Measurements from ENCODE around the gene FAT1.
A peak's percentile ranks its signal among the peaks of the same experiment; 100 is the strongest.

Gene FAT1

DNA sequence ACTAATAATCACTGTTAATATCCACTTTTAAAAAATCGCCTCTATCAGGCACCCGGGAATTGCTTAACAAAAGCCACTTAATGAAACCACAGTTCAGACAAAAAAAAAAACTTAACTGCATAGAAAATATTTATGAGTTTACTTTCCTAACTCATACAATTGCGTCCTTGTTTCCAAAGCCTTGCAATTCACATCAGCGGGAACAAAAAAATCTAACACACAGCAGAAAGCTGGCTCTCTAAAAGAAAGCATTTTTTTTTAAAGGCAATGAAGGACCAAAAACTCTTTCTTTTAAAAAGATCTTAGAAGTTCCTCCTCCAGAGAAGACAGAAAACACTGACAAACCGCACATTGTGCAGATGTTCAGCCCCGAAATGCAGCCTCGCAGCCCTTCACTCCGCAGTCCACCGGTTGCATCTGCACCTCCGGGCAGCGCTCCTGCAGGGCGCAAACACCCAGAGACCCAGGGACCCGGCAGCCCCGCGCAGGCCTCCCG is 812 bp downstream of the FAT1 start:
- H3K27ac Mint-ChIP-seq = no peak overlapping the region
- H3K36me3 Mint-ChIP-seq (ENCODE audit: low read depth) = peaks cover 3% of the 10 kb centered on the region
- peak overlapping the region; percentile 35 for H3K4me3 Mint-ChIP-seq
- peaks cover 21% of the 10 kb centered on the region for H3K4me1 Mint-ChIP-seq (ENCODE audit: low read depth)
- peaks cover 5% of the 10 kb centered on the region for H3K9me3 Mint-ChIP-seq
- peaks cover 55% of the 10 kb centered on the region for H3K27me3 Mint-ChIP-seq

DNA sequence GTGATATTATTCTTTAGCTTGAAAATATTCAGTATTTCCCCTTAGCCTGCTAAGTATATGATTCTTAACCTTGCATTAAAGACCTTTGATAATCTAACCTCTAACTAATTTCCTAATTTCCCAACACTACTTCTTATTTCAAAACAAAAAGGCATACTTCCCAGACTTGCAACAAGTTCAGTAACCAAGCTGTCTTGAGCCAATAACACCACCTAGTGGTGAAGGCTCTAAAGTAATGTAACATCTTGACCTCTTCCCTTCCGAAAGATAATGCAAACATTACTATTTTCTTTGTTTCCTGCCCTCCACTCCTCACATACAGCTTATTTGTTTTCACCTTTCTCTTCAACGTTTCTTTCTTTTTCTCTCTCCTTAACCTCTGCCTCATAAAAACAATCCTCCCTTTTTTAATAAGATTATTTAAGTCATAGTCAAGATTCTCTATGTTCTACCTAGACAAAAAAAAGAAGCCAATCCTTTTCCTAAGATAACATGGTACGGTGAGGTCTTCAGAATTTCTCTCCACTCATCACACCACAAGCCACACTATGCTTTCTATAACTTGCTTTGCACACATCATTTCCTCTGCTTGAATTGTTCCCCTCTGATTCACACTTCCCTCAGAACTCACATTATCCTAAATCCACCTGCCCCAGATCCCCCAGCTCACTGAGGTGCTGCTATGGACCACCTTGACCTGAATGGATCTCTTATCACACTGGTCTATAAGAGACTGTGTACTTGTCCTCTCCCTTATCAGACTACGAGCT is 3.5 kb downstream of the FAT1 start:
- H3K36me3 Mint-ChIP-seq (ENCODE audit: low read depth) = no peaks in the 10 kb centered on the region
- no peak overlapping the region for H3K4me3 Mint-ChIP-seq
- no peak overlapping the region for H3K27ac Mint-ChIP-seq
- H3K4me1 Mint-ChIP-seq (ENCODE audit: low read depth) = peaks cover 11% of the 10 kb centered on the region
- H3K27me3 Mint-ChIP-seq = peaks cover 31% of the 10 kb centered on the region
- peaks cover 12% of the 10 kb centered on the region for H3K9me3 Mint-ChIP-seq

DNA sequence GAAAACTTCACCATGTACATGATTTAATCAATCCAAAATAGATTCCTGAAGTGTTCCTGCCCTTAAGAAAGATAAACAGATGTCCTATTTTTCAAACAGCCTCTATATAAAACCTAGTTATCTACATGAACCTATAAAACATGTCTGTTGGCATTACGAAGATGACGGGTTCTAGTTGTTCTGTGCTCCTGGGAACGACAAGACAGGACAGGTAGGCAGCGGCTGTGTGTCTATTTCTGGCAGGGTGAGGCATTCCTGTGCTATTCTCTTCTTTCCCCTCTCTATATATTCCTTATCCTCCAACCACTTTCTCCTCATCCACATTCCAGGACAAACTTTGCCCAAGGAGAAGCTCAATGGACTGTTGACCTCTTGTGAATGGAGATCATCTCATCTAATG is 6.1 kb downstream of the FAT1 start:
- peaks cover 16% of the 10 kb centered on the region for H3K27me3 Mint-ChIP-seq
- H3K4me3 Mint-ChIP-seq = no peak overlapping the region
- H3K9me3 Mint-ChIP-seq = peaks cover 19% of the 10 kb centered on the region
- peaks cover under 1% of the 10 kb centered on the region for H3K4me1 Mint-ChIP-seq (ENCODE audit: low read depth)
- H3K27ac Mint-ChIP-seq = no peak overlapping the region
- H3K36me3 Mint-ChIP-seq (ENCODE audit: low read depth) = no peaks in the 10 kb centered on the region

GRCh38 chr4:186715077-186715476 is 8.6 kb downstream of the FAT1 start:
- H3K36me3 Mint-ChIP-seq (ENCODE audit: low read depth) = no peaks in the 10 kb centered on the region
- H3K27me3 Mint-ChIP-seq = no peaks in the 10 kb centered on the region
- no peak overlapping the region for H3K4me3 Mint-ChIP-seq
- peaks cover 19% of the 10 kb centered on the region for H3K9me3 Mint-ChIP-seq
- H3K27ac Mint-ChIP-seq = no peak overlapping the region
- no peaks in the 10 kb centered on the region for H3K4me1 Mint-ChIP-seq (ENCODE audit: low read depth)

DNA sequence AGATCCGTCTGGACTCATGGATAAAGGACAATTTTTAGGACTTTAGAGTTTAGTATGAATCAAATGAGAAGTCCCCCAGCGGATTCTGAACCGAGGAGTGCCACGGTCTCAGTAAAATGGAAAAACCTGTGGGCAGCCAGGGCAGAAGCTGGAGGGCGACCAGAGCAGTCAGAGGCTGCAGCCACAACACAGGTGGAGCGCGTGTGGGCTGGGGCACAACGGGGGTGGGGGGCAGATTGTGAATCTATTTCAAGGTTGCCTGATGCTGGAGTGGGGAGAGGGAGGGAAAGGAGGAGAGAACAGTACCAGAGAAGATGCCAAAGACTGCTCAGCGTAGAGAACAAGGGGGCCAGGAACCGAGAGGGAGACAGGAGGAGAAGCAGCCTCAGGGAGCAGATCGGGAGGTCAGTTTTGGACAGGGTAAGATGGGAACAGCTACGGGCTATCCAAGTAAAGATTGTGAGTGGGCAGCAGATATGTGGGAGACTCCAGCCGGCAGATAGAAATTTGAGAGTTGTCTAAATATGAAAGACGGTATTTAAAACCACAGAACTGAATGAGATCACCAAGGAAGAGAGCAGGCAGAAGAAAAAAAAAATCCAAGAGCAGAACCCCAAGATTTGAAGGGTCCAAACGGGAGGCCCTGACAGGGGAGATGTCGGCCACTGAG is 9.5 kb downstream of the FAT1 start:
- Mint-ChIP-seq H3K36me3 (ENCODE audit: low read depth) (no peaks in the 10 kb centered on the region), H3K27me3 (no peaks in the 10 kb centered on the region), H3K4me1 (ENCODE audit: low read depth) (no peaks in the 10 kb centered on the region), H3K27ac (no peak overlapping the region), H3K4me3 (no peak overlapping the region), H3K9me3 (peaks cover 19% of the 10 kb centered on the region)

DNA sequence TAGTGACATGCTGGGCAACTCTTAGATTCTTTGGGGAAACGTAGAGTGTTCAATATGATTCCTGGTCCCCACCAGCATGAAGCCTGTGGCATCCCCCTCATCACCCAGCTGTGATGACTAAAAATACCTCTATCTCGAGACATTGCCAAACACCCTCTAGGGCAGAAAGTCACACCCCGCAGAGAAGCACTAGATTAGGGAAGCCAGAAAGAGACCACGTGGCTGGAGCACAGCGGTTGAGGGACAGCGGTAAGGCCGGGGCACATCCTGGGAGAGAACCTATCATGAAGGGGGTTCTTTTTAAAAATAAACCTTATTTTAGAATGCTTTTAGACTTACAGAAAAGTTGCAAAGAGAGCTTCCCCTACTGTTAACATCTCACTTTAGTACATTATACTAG is 11.0 kb downstream of the FAT1 start:
- Mint-ChIP-seq H3K27ac (no peak overlapping the region), H3K27me3 (no peaks in the 10 kb centered on the region), H3K4me1 (ENCODE audit: low read depth) (no peaks in the 10 kb centered on the region), H3K36me3 (ENCODE audit: low read depth) (no peaks in the 10 kb centered on the region), H3K9me3 (peaks cover 13% of the 10 kb centered on the region), H3K4me3 (no peak overlapping the region)

GRCh38 chr4:186710521-186711119 is 13.0 kb downstream of the FAT1 start:
- Mint-ChIP-seq H3K4me1 (ENCODE audit: low read depth) (no peaks in the 10 kb centered on the region), H3K36me3 (ENCODE audit: low read depth) (no peaks in the 10 kb centered on the region), H3K27ac (no peak overlapping the region), H3K27me3 (no peaks in the 10 kb centered on the region), H3K9me3 (peaks cover 11% of the 10 kb centered on the region), H3K4me3 (no peak overlapping the region)

DNA sequence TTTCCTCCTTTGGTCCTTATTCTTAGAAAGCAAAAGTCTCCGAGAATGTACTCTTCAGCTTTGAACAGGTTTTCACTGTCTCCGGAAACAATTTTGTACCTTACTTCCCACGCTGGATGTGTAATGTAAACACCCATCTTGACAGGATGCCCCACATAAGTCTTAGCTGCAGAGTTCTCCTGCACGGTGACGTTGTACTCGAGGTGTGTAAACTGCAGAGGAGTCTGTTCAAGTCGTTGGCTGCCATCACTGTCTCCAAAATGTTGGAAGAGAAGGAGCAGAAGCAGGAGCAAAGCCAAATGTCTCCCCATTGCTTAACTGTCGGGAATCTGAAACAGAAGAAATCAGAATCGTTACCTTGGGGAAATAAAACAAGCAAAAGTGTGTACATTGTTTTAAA is 14.1 kb downstream of the FAT1 start:
- Mint-ChIP-seq H3K36me3 (ENCODE audit: low read depth) (no peaks in the 10 kb centered on the region), H3K9me3 (peaks cover 11% of the 10 kb centered on the region), H3K27me3 (no peaks in the 10 kb centered on the region), H3K4me1 (ENCODE audit: low read depth) (no peaks in the 10 kb centered on the region), H3K27ac (no peak overlapping the region), H3K4me3 (no peak overlapping the region)

DNA sequence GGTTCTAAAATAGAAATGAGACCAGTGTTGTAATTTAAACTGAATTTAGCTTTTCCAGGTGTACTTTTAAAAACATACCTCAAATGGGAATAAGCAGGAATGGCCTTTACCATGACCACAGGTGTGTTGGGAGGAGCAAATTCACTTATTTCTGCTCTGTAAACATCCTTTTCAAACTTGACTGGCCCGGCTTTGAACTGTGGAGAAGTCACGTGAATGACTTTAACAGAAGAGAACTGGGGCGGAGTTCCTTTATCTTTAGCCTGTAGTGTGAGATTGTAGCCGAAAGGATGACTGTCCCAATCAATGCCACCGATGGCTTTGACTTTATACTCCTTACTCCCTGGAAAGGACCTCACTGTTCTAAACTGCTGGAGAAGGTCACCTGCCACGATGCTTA is 15.1 kb downstream of the FAT1 start:
- no peaks in the 10 kb centered on the region for H3K36me3 Mint-ChIP-seq (ENCODE audit: low read depth)
- H3K27me3 Mint-ChIP-seq = no peaks in the 10 kb centered on the region
- peaks cover 3% of the 10 kb centered on the region for H3K9me3 Mint-ChIP-seq
- no peak overlapping the region for H3K27ac Mint-ChIP-seq
- H3K4me3 Mint-ChIP-seq = no peak overlapping the region
- no peaks in the 10 kb centered on the region for H3K4me1 Mint-ChIP-seq (ENCODE audit: low read depth)

DNA sequence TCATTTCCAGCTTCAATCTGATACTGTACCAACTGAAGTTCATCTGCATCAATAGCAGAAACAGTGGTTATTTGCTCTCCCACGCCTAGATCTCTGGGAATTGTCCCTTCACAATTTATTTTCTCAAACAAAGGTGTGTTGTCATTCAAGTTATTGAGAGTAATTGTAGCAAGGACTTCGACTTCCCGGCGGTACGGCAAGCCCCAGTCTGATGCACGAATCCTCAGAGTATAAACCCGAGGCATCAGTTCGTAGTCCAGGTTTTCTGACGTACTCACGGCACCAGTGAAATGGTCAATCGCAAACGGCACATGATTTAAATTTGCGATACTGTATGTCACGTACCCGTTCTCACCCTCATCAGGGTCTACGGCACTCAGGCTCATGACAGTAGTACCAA is 15.7 kb downstream of the FAT1 start:
- no peaks in the 10 kb centered on the region for H3K27me3 Mint-ChIP-seq
- no peaks in the 10 kb centered on the region for H3K36me3 Mint-ChIP-seq (ENCODE audit: low read depth)
- no peaks in the 10 kb centered on the region for H3K4me1 Mint-ChIP-seq (ENCODE audit: low read depth)
- no peak overlapping the region for H3K4me3 Mint-ChIP-seq
- H3K9me3 Mint-ChIP-seq = peaks cover 3% of the 10 kb centered on the region
- no peak overlapping the region for H3K27ac Mint-ChIP-seq

GRCh38 chr4:186707574-186707973 is 16.1 kb downstream of the FAT1 start:
- no peaks in the 10 kb centered on the region for H3K4me1 Mint-ChIP-seq (ENCODE audit: low read depth)
- H3K36me3 Mint-ChIP-seq (ENCODE audit: low read depth) = no peaks in the 10 kb centered on the region
- H3K9me3 Mint-ChIP-seq = peaks cover 3% of the 10 kb centered on the region
- no peak overlapping the region for H3K27ac Mint-ChIP-seq
- H3K27me3 Mint-ChIP-seq = no peaks in the 10 kb centered on the region
- no peak overlapping the region for H3K4me3 Mint-ChIP-seq

GRCh38 chr4:186704057-186704456 is 19.6 kb downstream of the FAT1 start:
- Mint-ChIP-seq H3K4me3 (no peak overlapping the region), H3K4me1 (ENCODE audit: low read depth) (no peaks in the 10 kb centered on the region), H3K9me3 (peaks cover 3% of the 10 kb centered on the region), H3K27ac (no peak overlapping the region), H3K27me3 (no peaks in the 10 kb centered on the region), H3K36me3 (ENCODE audit: low read depth) (no peaks in the 10 kb centered on the region)

- H3K4me3 Mint-ChIP-seq = no peak overlapping the region
- no peaks in the 10 kb centered on the region for H3K27me3 Mint-ChIP-seq
- H3K27ac Mint-ChIP-seq = no peak overlapping the region
- no peaks in the 10 kb centered on the region for H3K4me1 Mint-ChIP-seq (ENCODE audit: low read depth)
- peaks cover 5% of the 10 kb centered on the region for H3K9me3 Mint-ChIP-seq
- no peaks in the 10 kb centered on the region for H3K36me3 Mint-ChIP-seq (ENCODE audit: low read depth)
Measured at GRCh38 chr4:186703510-186703909, 20.1 kb downstream of the FAT1 start.

- peaks cover 10% of the 10 kb centered on the region for H3K9me3 Mint-ChIP-seq
- no peak overlapping the region for H3K27ac Mint-ChIP-seq
- no peaks in the 10 kb centered on the region for H3K36me3 Mint-ChIP-seq (ENCODE audit: low read depth)
- no peak overlapping the region for H3K4me3 Mint-ChIP-seq
- no peaks in the 10 kb centered on the region for H3K4me1 Mint-ChIP-seq (ENCODE audit: low read depth)
- H3K27me3 Mint-ChIP-seq = no peaks in the 10 kb centered on the region
Measured at GRCh38 chr4:186702940-186703339, 20.7 kb downstream of the FAT1 start.

DNA sequence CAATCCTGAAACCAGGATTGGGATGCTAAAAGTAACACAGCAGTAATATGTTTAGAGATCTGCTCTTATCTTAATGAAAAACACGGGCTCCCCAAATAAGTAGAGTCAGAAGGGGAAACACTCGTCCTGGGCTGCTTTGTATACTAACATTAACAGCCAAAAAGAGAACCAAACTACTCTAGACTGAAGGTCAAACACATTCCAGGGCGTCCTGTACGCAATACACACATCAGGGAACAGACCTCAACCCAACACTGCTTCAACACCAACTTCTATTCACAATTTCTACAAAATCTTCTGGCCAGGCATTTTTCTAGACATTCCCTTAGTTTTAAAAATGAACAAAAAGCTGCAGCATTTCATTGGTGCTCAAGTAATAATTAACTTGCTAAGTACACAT is 21.4 kb downstream of the FAT1 start:
- H3K9me3 Mint-ChIP-seq = peaks cover 14% of the 10 kb centered on the region
- no peak overlapping the region for H3K4me3 Mint-ChIP-seq
- H3K27me3 Mint-ChIP-seq = no peaks in the 10 kb centered on the region
- H3K4me1 Mint-ChIP-seq (ENCODE audit: low read depth) = no peaks in the 10 kb centered on the region
- no peaks in the 10 kb centered on the region for H3K36me3 Mint-ChIP-seq (ENCODE audit: low read depth)
- H3K27ac Mint-ChIP-seq = no peak overlapping the region
